MM.1S (cell line): ENCODE results near the gene HINFP.

Experiments
- DNase-seq: peaks from one replicate; pipeline ENCODE4 v3.0.0-alpha.2; 2015
- H2AFZ ChIP-seq: fragments of 300-600 bp; sonication (generic); 2 replicates; pipeline ENCODE4 v1.6.0; 2016; ENCODE audit warnings: antibody characterized with exemption, low read length
- H3F3A ChIP-seq: fragments of 300-600 bp; sonication (generic); 2 replicates; pipeline ENCODE4 v1.6.1; 2016; ENCODE audit warnings: mild to moderate bottlenecking, antibody characterized with exemption, low read length, moderate library complexity, mixed read lengths; ENCODE audit not compliant: insufficient read depth
- H3K27ac ChIP-seq: fragments of 300-600 bp; sonication (generic); 2 replicates; pipeline ENCODE4 v1.5.1; 2016; ENCODE audit warnings: mild to moderate bottlenecking, low read length
- H3K27me3 ChIP-seq: fragments of 300-600 bp; sonication (generic); replicated peaks from 2 replicates; pipeline ENCODE4 v1.6.0; 2016; ENCODE audit warnings: low read length; ENCODE audit not compliant: insufficient read depth
- H3K36me3 ChIP-seq: fragments of 300-600 bp; sonication (generic); replicated peaks from 2 replicates; pipeline ENCODE4 v1.6.1; 2016; ENCODE audit warnings: mild to moderate bottlenecking, low read length, mixed read lengths; ENCODE audit not compliant: insufficient read depth
- H3K4me1 ChIP-seq: fragments of 300-600 bp; sonication (generic); 2 replicates; pipeline ENCODE4 v1.6.1; 2016; ENCODE audit warnings: low read length, mixed read lengths
- H3K4me2 ChIP-seq: fragments of 300-600 bp; sonication (generic); 2 replicates; pipeline ENCODE4 v1.6.0; 2016; ENCODE audit warnings: low read depth, low read length
- H3K4me3 ChIP-seq: fragments of 300-600 bp; sonication (generic); 2 replicates; pipeline ENCODE4 v1.5.1; 2016; ENCODE audit warnings: low read length, mixed read lengths
- H3K79me2 ChIP-seq: fragments of 300-600 bp; sonication (generic); 2 replicates; pipeline ENCODE4 v1.6.1; 2016; ENCODE audit warnings: mixed run types, low read length, mixed read lengths
- H3K9ac ChIP-seq: fragments of 300-600 bp; sonication (generic); 2 replicates; pipeline ENCODE4 v1.6.1; 2016; ENCODE audit warnings: low read length, mixed read lengths
- H3K9me2 ChIP-seq: fragments of 300-600 bp; sonication (generic); replicated peaks from 2 replicates; pipeline ENCODE4 v1.6.1; 2016; ENCODE audit warnings: mild to moderate bottlenecking, low read length, mixed read lengths; ENCODE audit not compliant: insufficient read depth
- H3K9me3 ChIP-seq: fragments of 300-600 bp; sonication (generic); replicated peaks from 2 replicates; pipeline ENCODE4 v1.6.1; 2016; ENCODE audit warnings: mild to moderate bottlenecking, low read length, mixed read lengths; ENCODE audit not compliant: insufficient read depth
- H4K20me1 ChIP-seq: fragments of 300-600 bp; sonication (generic); 2 replicates; pipeline ENCODE4 v1.6.1; 2016; ENCODE audit warnings: mild to moderate bottlenecking, low read length, moderate library complexity, mixed read lengths; ENCODE audit not compliant: insufficient read depth
- CTCF ChIP-seq: fragments of 300-600 bp; sonication (generic); IDR thresholded peaks from 2 replicates; pipeline ENCODE4 v1.5.1; 2016; ENCODE audit warnings: antibody characterized with exemption, low read length, mixed read lengths
- EZH2 ChIP-seq: fragments of 300-600 bp; sonication (generic); optimal IDR thresholded peaks from 2 replicates; pipeline ENCODE3; 2017; ENCODE audit warnings: low read depth, mild to moderate bottlenecking, antibody characterized with exemption, low read length, mixed read lengths
- EZH2phosphoT487 ChIP-seq: fragments of 300-600 bp; sonication (generic); IDR thresholded peaks from 2 replicates; pipeline ENCODE4 v1.6.1; 2018; ENCODE audit warnings: antibody characterized with exemption, low read length

HINFP gene

GRCh38 chr11:119089319-119089718 lies 32.1 kb upstream of the HINFP start:
- H3K9me2 ChIP-seq: no peaks in the 10 kb centered on the region
- peaks cover 39% of the 10 kb centered on the region for H3F3A ChIP-seq
- H3K27me3 ChIP-seq: no peaks in the 10 kb centered on the region
- H3K4me2 ChIP-seq: no peak overlapping the region
- H3K4me1 ChIP-seq: peaks cover 28% of the 10 kb centered on the region
- TF ChIP-seq EZH2phosphoT487 (no peak), CTCF (no peak)
- H3K9me3 ChIP-seq: no peaks in the 10 kb centered on the region
- H3K9ac ChIP-seq: no peak overlapping the region
- peaks cover 49% of the 10 kb centered on the region for H3K79me2 ChIP-seq
- no peak overlapping the region for H3K27ac ChIP-seq
- H2AFZ ChIP-seq: no peak overlapping the region
- no peak for DNase-seq
- 0 out of 2 replicates have a peak, but pooled peaks cover 5% of the 10 kb centered on the region for H3K36me3 ChIP-seq
- H3K4me3 ChIP-seq: no peak overlapping the region
- H4K20me1 ChIP-seq: peaks cover 13% of the 10 kb centered on the region

GRCh38 chr11:119091178-119091577 lies 30.2 kb upstream of the HINFP start:
- H3F3A ChIP-seq: peaks cover 45% of the 10 kb centered on the region
- peaks cover 13% of the 10 kb centered on the region for H4K20me1 ChIP-seq
- no peak for DNase-seq
- peaks cover 25% of the 10 kb centered on the region for H3K4me1 ChIP-seq
- H3K9me3 ChIP-seq: no peaks in the 10 kb centered on the region
- H3K79me2 ChIP-seq: peaks cover 50% of the 10 kb centered on the region
- no peak overlapping the region for H3K9ac ChIP-seq
- H3K4me3 ChIP-seq: no peak overlapping the region
- H3K27ac ChIP-seq: no peak overlapping the region
- TF ChIP-seq EZH2phosphoT487 (no peak), EZH2 (no peak), CTCF (no peak)
- H3K4me2 ChIP-seq: no peak overlapping the region
- 0 out of 2 replicates have a peak, but pooled peaks cover 5% of the 10 kb centered on the region for H3K36me3 ChIP-seq
- no peaks in the 10 kb centered on the region for H3K9me2 ChIP-seq
- no peak overlapping the region for H2AFZ ChIP-seq
- H3K27me3 ChIP-seq: no peaks in the 10 kb centered on the region

GRCh38 chr11:119091966-119092879 lies 29.2 kb upstream of the HINFP start:
- Histone ChIP-seq H3K9me2 (no peaks in the 10 kb centered on the region), H3K36me3 (0 out of 2 replicates have a peak, but pooled peaks cover 5% of the 10 kb centered on the region), H3K27me3 (no peaks in the 10 kb centered on the region), H3K79me2 (peaks cover 43% of the 10 kb centered on the region), H3K4me1 (peaks cover 27% of the 10 kb centered on the region), H3K4me3 (no peak overlapping the region), H4K20me1 (peaks cover 13% of the 10 kb centered on the region), H3K9me3 (no peaks in the 10 kb centered on the region), H3K9ac (no peak overlapping the region), H3K27ac (peak overlapping the region; percentile 65; the same call in 1 of the 2 replicates), H3K4me2 (no peak overlapping the region), H2AFZ (no peak overlapping the region), H3F3A (peaks cover 51% of the 10 kb centered on the region)
- no peak for DNase-seq
- TF ChIP-seq EZH2 (no peak), CTCF (no peak), EZH2phosphoT487 (no peak)
